Liver (tissue), 9 donors: ENCODE results near the gene PRDX2. TPM values are rescaled to one million over a fixed set of nuclear protein-coding genes. Genes with fewer than 3 reads are reported as not detected.

Experiments
- DNase-seq: peaks from one replicate; pipeline ENCODE4 v3.0.0-alpha.2; 2017; ENCODE audit warnings: low spot score
- H3K27ac ChIP-seq, 2 donors: one replicate each; pipeline ENCODE4 v1.7.0; 2013; ENCODE audit warnings: inconsistent platforms in 2 of 2, low read length in 2 of 2, control low read depth in 1 of 2, low read depth in 1 of 2, mild to moderate bottlenecking in 1 of 2
- H3K27me3 ChIP-seq, 4 donors: one replicate each; pipeline versions ENCODE4 v1.6.1 to v1.7.0; 2013; ENCODE audit warnings: low read length in 3 of 4, inconsistent platforms in 1 of 4, mild to moderate bottlenecking in 1 of 4, moderate library complexity in 1 of 4; ENCODE audit not compliant: control insufficient read depth in 4 of 4, insufficient read depth in 4 of 4
- H3K36me3 ChIP-seq, 4 donors: one replicate each; pipeline versions ENCODE4 v1.6.1 to v1.7.0; 2013; ENCODE audit warnings: low read length in 3 of 4, mild to moderate bottlenecking in 3 of 4, low read depth in 1 of 4, moderate library complexity in 1 of 4; ENCODE audit not compliant: control insufficient read depth in 4 of 4, insufficient read depth in 3 of 4
- H3K4me1 ChIP-seq, 4 donors: one replicate each; pipeline versions ENCODE4 v1.6.1 to v1.7.0; 2013; ENCODE audit warnings: low read length in 3 of 4, mild to moderate bottlenecking in 3 of 4, moderate library complexity in 1 of 4; ENCODE audit not compliant: control insufficient read depth in 4 of 4, insufficient read depth in 4 of 4
- H3K4me3 ChIP-seq, 3 donors: one replicate each; pipeline versions ENCODE4 v1.6.1 to v1.7.0; 2013; ENCODE audit warnings: low read length in 3 of 3, control low read depth in 1 of 3, low read depth in 1 of 3, mild to moderate bottlenecking in 1 of 3
- H3K9ac ChIP-seq, 2 donors: one replicate each; pipeline ENCODE4 v1.7.0; 2013; ENCODE audit warnings: low read length in 2 of 2, mild to moderate bottlenecking in 2 of 2, moderate library complexity in 2 of 2, control low read depth in 1 of 2, low read depth in 1 of 2
- H3K9me3 ChIP-seq, 4 donors: one replicate each; pipeline versions ENCODE4 v1.6.1 to v1.7.0; 2013; ENCODE audit warnings: low read length in 3 of 4; ENCODE audit not compliant: control insufficient read depth in 4 of 4
- ATF3 ChIP-seq: IDR thresholded peaks from 2 replicates; pipeline ENCODE4 v1.6.1; 2016; ENCODE audit warnings: antibody characterized with exemption
- CTCF ChIP-seq: fragments of 150-350 bp; IDR thresholded peaks from 2 replicates; pipeline ENCODE4 v1.5.1; 2017; ENCODE audit warnings: improper control_type of control experiment, low read depth, low read length; ENCODE audit not compliant: missing input control
- EGR1 ChIP-seq, 2 donors: IDR thresholded peaks; 2 replicates each; pipeline ENCODE4 v1.6.1; 2016 to 2018; ENCODE audit warnings: antibody characterized with exemption in 2 of 2, low read depth in 2 of 2
- FOXA1 ChIP-seq: IDR thresholded peaks from 2 replicates; pipeline ENCODE4 v1.6.1; 2016; ENCODE audit warnings: antibody characterized with exemption
- FOXA2 ChIP-seq: IDR thresholded peaks from 2 replicates; pipeline ENCODE4 v1.6.1; 2016; ENCODE audit warnings: antibody characterized with exemption
- GABPA ChIP-seq, 2 donors: IDR thresholded peaks in 1 of 2; conservative IDR thresholded peaks in 1 of 2; 2 replicates each; pipeline ENCODE4 v1.6.1; 2016; ENCODE audit warnings: antibody characterized with exemption in 2 of 2, mild to moderate bottlenecking in 1 of 2, moderate library complexity in 1 of 2
- HNF4A ChIP-seq, 2 donors: conservative IDR thresholded peaks; 2 replicates each; pipeline ENCODE4 v1.6.1; 2016; ENCODE audit warnings: antibody characterized with exemption in 2 of 2, mild to moderate bottlenecking in 2 of 2
- HNF4G ChIP-seq: IDR thresholded peaks from 2 replicates; pipeline ENCODE4 v1.6.1; 2016; ENCODE audit warnings: antibody characterized with exemption
- JUND ChIP-seq, 2 donors: IDR thresholded peaks; 2 replicates each; pipeline ENCODE4 v1.6.1; 2016; ENCODE audit warnings: antibody characterized with exemption in 2 of 2
- MAX ChIP-seq: IDR thresholded peaks from 2 replicates; pipeline ENCODE4 v1.6.1; 2016; ENCODE audit warnings: antibody characterized with exemption
- NR2F2 ChIP-seq: IDR thresholded peaks from 2 replicates; pipeline ENCODE4 v1.6.1; 2016; ENCODE audit warnings: antibody characterized with exemption
- RAD21 ChIP-seq, 2 donors: IDR thresholded peaks; 2 replicates each; pipeline ENCODE4 v1.6.1; 2016; ENCODE audit warnings: antibody characterized with exemption in 2 of 2, mild to moderate bottlenecking in 2 of 2
- REST ChIP-seq: IDR thresholded peaks from 2 replicates; pipeline ENCODE4 v1.6.1; 2016; ENCODE audit warnings: antibody characterized with exemption, mild to moderate bottlenecking
- RXRA ChIP-seq, 2 donors: IDR thresholded peaks; 2 replicates each; pipeline ENCODE4 v1.6.1; 2017 to 2018; ENCODE audit warnings: antibody characterized with exemption in 2 of 2, mild to moderate bottlenecking in 1 of 2
- SP1 ChIP-seq: IDR thresholded peaks from 2 replicates; pipeline ENCODE4 v1.6.1; 2018; ENCODE audit warnings: antibody characterized with exemption, mild to moderate bottlenecking
- TAF1 ChIP-seq: conservative IDR thresholded peaks from 2 replicates; pipeline ENCODE4 v1.6.1; 2016; ENCODE audit warnings: antibody characterized with exemption, mild to moderate bottlenecking
- YY1 ChIP-seq: IDR thresholded peaks from 2 replicates; pipeline ENCODE4 v1.6.1; 2016; ENCODE audit warnings: antibody characterized with exemption, mild to moderate bottlenecking
- ZBTB33 ChIP-seq: IDR thresholded peaks from 2 replicates; pipeline ENCODE4 v1.6.1; 2016; ENCODE audit warnings: antibody characterized with exemption
- WGBS: extraction: QIAGEN DNeasy Blood & Tissue Kit; methylation state at CpG from one replicate; pipeline ENCODE4 v1.1.7; 2013; 5-methylcytosine and 5-hydroxymethylcytosine counted together
- polyA plus RNA-seq, 2 donors: library from polyadenylated mRNA; stranded (reverse) in 1 of 2; unstranded in 1 of 2; fragments of 200-250 nt in 1 of 2; fragments of >200 nt in 1 of 2; fragmentation: Nextera tagmentation in 1 of 2; extraction: Ambion mirVana in 1 of 2; gene quantifications; one replicate each; pipeline versions ENCODE4 v1.2.1 to v1.2.3, GENCODE V29; 2013 to 2015
- total RNA-seq, 2 donors: library from RNA; depleted of rRNA; stranded (reverse); fragments of >200 nt; gene quantifications; one replicate each; pipeline ENCODE4 v1.2.3, GENCODE V29; 2014
- donor health status: healthy.
- donor health status: healthy.
- donor health status: healthy.
- donor health status: healthy.
- donor health status: healthy.

Gene PRDX2
- total and polyA plus RNA-seq, 4 donors: 222 to 1,737 (median 283) TPM

- peaks cover 0 to 32% (median 24%) of the 10 kb centered on the region in 4 donors for H3K4me1 ChIP-seq
- 41% methylated on average over 22 of the region's 22 CpGs for WGBS
- no peak for DNase-seq
- H3K9me3 ChIP-seq: no peaks in the 10 kb centered on the region
- no peak overlapping the region for H3K9ac ChIP-seq
- no peak overlapping the region for H3K27ac ChIP-seq
- H3K36me3 ChIP-seq: peaks cover 0 to 3% (median 1%) of the 10 kb centered on the region in 4 donors
- no peaks in the 10 kb centered on the region for H3K27me3 ChIP-seq
- TF ChIP-seq EGR1 (IDR thresholded peaks at IDR 0.05; ENCODE audit: low read depth in 2 of 2) (no peak), MAX (no peak), HNF4A (conservative IDR thresholded peaks at IDR 0.05) (no peak), TAF1 (no peak), FOXA1 (no peak), FOXA2 (no peak), CTCF (no peak), YY1 (no peak), SP1 (no peak), HNF4G (no peak), JUND (IDR thresholded peaks at IDR 0.05) (no peak), REST (no peak), ZBTB33 (no peak), NR2F2 (no peak), ATF3 (no peak), RXRA (IDR thresholded peaks at IDR 0.05) (no peak), GABPA (IDR thresholded peaks at IDR 0.05 in 1 of 2, conservative IDR thresholded peaks at IDR 0.05 in 1 of 2) (no peak), RAD21 (IDR thresholded peaks at IDR 0.05) (no peak)
- peak overlapping the region; percentile 55 to 78 (median 59) for H3K4me3 ChIP-seq
These were observed 887 bp upstream of the PRDX2 start for GRCh38 chr19:12802267-12803106.
